HG02678 (cell line): ENCODE data around the gene CX3CL1.
"Not testable (repeated sequence)": the region's sequence is repeated elsewhere in the genome, so short reads cannot be mapped to it uniquely, and the experiment has no call there.

Source experiments
- ATAC-seq: cut with Tn5 transposase; IDR thresholded peaks from one replicate; pipeline ENCODE4 v1.9.1; 2021; ENCODE audit warnings: mild to moderate bottlenecking, moderate library complexity; ENCODE audit not compliant: unreplicated experiment

CX3CL1 gene

GRCh38 chr16:57372372-57373116, at the start of gene CX3CL1:
Gene CX3CL1, plus strand, starts transcription at chr16:57372490. Its CDS starts 79 bp downstream, at chr16:57372569.
- ATAC-seq, result no peak

GRCh38 chr16:57324749-57325148, 47.5 kb upstream of the CX3CL1 start:
- ATAC-seq, result no peak

- no peak for ATAC-seq
Measured at GRCh38 chr16:57325458-57325857, 46.8 kb upstream of the CX3CL1 start.

- no peak for ATAC-seq
Measured at GRCh38 chr16:57329718-57330327, 42.5 kb upstream of the CX3CL1 start.

- no peak for ATAC-seq
Measured at GRCh38 chr16:57331355-57331754, 40.9 kb upstream of the CX3CL1 start.

- ATAC-seq, result no peak
Measured at GRCh38 chr16:57333402-57333801, 38.9 kb upstream of the CX3CL1 start.

- ATAC-seq, result no peak
Measured at GRCh38 chr16:57335366-57335765, 36.9 kb upstream of the CX3CL1 start.

GRCh38 chr16:57341062-57341440, 31.2 kb upstream of the CX3CL1 start:
- no peak for ATAC-seq

- no peak for ATAC-seq
Measured at GRCh38 chr16:57341441-57342303, 30.6 kb upstream of the CX3CL1 start.

- ATAC-seq, result not testable (repeated sequence)
Measured at GRCh38 chr16:57342606-57343005, 29.7 kb upstream of the CX3CL1 start.

- ATAC-seq, result no peak
Measured at GRCh38 chr16:57343221-57343620, 29.1 kb upstream of the CX3CL1 start.

- not testable (repeated sequence) for ATAC-seq
Measured at GRCh38 chr16:57344094-57344493, 28.2 kb upstream of the CX3CL1 start.

- ATAC-seq, result no peak
Measured at GRCh38 chr16:57345021-57345420, 27.3 kb upstream of the CX3CL1 start.

GRCh38 chr16:57345666-57346204, 26.6 kb upstream of the CX3CL1 start:
- ATAC-seq, result no peak

GRCh38 chr16:57347858-57348257, 24.4 kb upstream of the CX3CL1 start:
- no peak for ATAC-seq

- ATAC-seq, result no peak
Measured at GRCh38 chr16:57348327-57348726, 24.0 kb upstream of the CX3CL1 start.

- peak; percentile 94 for ATAC-seq
Measured at GRCh38 chr16:57349212-57350031, 22.9 kb upstream of the CX3CL1 start.

- no peak for ATAC-seq
Measured at GRCh38 chr16:57352636-57353047, 19.6 kb upstream of the CX3CL1 start.

- no peak for ATAC-seq
Measured at GRCh38 chr16:57354311-57354710, 18.0 kb upstream of the CX3CL1 start.

GRCh38 chr16:57355898-57356414, 16.3 kb upstream of the CX3CL1 start:
- no peak for ATAC-seq
